ENCODE measurements around the gene SCGB3A1. TPM values are rescaled to one million over a fixed set of nuclear protein-coding genes. Genes with fewer than 3 reads are reported as not detected.

SCGB3A1 gene
- total and polyA plus RNA-seq, 10 donors: 1.7 to 12.1 (median 7.1) TPM; not detected in 1

DNA sequence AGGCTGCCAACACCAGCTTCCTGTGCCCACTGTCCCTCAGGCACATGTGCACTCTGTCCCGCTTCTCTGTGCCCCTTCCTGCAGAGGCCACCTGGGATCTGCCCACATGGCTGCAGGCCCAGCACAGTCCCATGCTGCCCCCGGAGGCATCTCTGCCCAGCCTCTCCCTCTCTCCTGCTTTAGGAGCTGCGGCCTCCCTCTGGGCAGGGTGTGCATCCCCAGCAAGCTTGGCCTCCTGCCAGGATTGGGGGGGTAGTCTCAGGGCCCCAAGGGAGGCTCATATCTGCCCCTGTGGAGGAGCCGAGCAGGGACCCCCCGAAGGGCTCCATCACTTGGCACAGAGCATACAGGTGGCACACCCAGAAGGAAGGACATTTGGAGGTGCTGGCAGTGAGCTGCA lies 33.3 kb upstream of the SCGB3A1 start:
- no peak overlapping the region for H3K4me3 ChIP-seq
- peaks cover 0 to 38% (median 0%) of the 10 kb centered on the region in 6 donors for H3K36me3 ChIP-seq
- WGBS, 5 donors: 46 to 80% (median 64%) methylated on average over 5 of the region's 5 CpGs
- intact Hi-C loops (cut with DNase I; ENCODE audit: low total_unique reads): no loop called here
- H3K4me1 ChIP-seq: peaks cover 0 to 48% (median 19%) of the 10 kb centered on the region in 6 donors
- TF ChIP-seq POLR2AphosphoS5 (IDR thresholded peaks at IDR 0.05) (no peak), POLR2A (IDR thresholded peaks at IDR 0.05) (no peak)
- TF ChIP-seq, protein P1, sequence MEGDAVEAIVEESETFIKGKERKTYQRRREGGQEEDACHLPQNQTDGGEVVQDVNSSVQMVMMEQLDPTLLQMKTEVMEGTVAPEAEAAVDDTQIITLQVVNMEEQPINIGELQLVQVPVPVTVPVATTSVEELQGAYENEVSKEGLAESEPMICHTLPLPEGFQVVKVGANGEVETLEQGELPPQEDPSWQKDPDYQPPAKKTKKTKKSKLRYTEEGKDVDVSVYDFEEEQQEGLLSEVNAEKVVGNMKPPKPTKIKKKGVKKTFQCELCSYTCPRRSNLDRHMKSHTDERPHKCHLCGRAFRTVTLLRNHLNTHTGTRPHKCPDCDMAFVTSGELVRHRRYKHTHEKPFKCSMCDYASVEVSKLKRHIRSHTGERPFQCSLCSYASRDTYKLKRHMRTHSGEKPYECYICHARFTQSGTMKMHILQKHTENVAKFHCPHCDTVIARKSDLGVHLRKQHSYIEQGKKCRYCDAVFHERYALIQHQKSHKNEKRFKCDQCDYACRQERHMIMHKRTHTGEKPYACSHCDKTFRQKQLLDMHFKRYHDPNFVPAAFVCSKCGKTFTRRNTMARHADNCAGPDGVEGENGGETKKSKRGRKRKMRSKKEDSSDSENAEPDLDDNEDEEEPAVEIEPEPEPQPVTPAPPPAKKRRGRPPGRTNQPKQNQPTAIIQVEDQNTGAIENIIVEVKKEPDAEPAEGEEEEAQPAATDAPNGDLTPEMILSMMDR (IDR thresholded peaks at IDR 0.05 in 8 of 11, conservative IDR thresholded peaks at IDR 0.05 in 3 of 11): no peak
- DNase-seq: no peak
- peaks cover 0 to 16% (median 0%) of the 10 kb centered on the region in 7 donors for H3K27me3 ChIP-seq (replicated peaks in 1 of 7)
- H3K9me3 ChIP-seq: no peaks in the 10 kb centered on the region
- H3K27ac ChIP-seq: peak overlapping the region in 2 of 8 donors; percentile 52 to 59

- DNase-seq: no peak
- Histone ChIP-seq H3K4me1 (peaks cover 0 to 49% (median 19%) of the 10 kb centered on the region in 6 donors), H3K27me3 (replicated peaks in 1 of 7) (peaks cover 0 to 24% (median 0%) of the 10 kb centered on the region in 7 donors), H3K4me3 (no peak overlapping the region), H3K9me3 (no peaks in the 10 kb centered on the region), H3K27ac (peak overlapping the region in 5 of 8 donors; percentile 52 to 65 (median 57)), H3K36me3 (peaks cover 0 to 37% (median 0%) of the 10 kb centered on the region in 6 donors)
- peak in 2 of 3 donors; percentile 48 to 66 for TF ChIP-seq POLR2AphosphoS5 (IDR thresholded peaks at IDR 0.05)
- TF ChIP-seq, protein P1 (IDR thresholded peaks at IDR 0.05 in 8 of 11, conservative IDR thresholded peaks at IDR 0.05 in 3 of 11): no peak
- WGBS, 5 donors: 55 to 81% (median 76%) methylated on average over 15 of the region's 15 CpGs
- intact Hi-C loops (cut with DNase I; ENCODE audit: low total_unique reads): no loop called here
These were observed 32.5 kb upstream of the SCGB3A1 start for GRCh38 chr5:180623844-180624243.

DNA sequence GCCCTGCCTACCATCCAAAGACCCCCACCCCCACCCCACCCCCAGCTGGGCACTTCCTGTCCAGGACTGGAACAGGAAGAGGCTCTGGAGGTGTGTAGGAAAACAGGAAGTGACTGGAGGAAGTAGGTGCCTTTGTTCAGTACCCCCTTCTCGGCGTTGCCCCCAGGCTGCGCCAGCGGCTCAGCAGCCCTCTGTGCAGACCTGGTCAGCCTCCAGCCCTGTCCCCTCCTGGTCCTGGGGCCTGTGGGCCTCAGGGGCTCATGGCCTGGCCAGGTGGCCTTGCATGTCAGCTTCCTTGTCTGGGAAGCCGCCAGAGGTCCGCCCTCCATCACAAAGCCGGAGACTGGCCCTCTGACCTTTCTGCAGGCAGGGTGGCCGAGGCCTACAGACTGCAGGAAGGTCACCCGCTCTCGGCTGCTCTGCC lies 32.1 kb upstream of the SCGB3A1 start:
- Histone ChIP-seq H3K9me3 (no peaks in the 10 kb centered on the region), H3K27me3 (replicated peaks in 1 of 7) (peaks cover 0 to 28% (median 0%) of the 10 kb centered on the region in 7 donors), H3K4me3 (no peak overlapping the region), H3K27ac (peak overlapping the region in 5 of 8 donors; percentile 52 to 65 (median 57)), H3K4me1 (peaks cover 0 to 49% (median 21%) of the 10 kb centered on the region in 6 donors), H3K36me3 (peaks cover 0 to 37% (median 2%) of the 10 kb centered on the region in 6 donors)
- intact Hi-C loops (cut with DNase I; ENCODE audit: low total_unique reads): no loop called here
- DNase-seq: no peak
- WGBS, 5 donors: 43 to 75% (median 65%) methylated on average over 8 to 10 of the region's 10 CpGs
- peak; percentile 11 to 71 (median 71) for TF ChIP-seq POLR2AphosphoS5 (IDR thresholded peaks at IDR 0.05)
- TF ChIP-seq, protein P1 (IDR thresholded peaks at IDR 0.05 in 8 of 11, conservative IDR thresholded peaks at IDR 0.05 in 3 of 11): no peak
- TF ChIP-seq POLR2A (IDR thresholded peaks at IDR 0.05): no peak

DNA sequence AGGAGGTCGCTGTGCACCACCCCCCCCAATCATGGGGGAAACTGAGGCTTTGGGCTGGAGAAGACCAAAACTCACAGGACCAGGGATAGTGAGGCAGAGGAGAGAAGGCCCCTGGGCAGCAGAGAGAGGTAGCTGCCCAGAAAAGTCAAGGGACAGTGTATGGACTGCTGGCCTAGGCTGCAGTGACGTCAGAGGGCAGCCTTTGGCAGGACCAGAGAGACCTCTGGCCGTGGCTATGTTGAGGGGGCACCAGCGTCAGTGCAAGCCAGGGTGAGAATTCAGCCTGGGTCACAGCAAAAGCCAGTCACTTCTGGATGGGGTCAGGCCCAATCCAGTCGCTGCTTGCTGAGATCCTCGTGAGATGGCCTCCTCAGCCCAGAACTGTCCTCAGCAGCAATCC lies 31.6 kb upstream of the SCGB3A1 start:
- H3K4me3 ChIP-seq: no peak overlapping the region
- WGBS, 5 donors: 70 to 82% (median 80%) methylated on average over 2 to 6 of the region's 6 CpGs
- intact Hi-C loops (cut with DNase I; ENCODE audit: low total_unique reads): no loop called here
- no peaks in the 10 kb centered on the region for H3K9me3 ChIP-seq
- H3K4me1 ChIP-seq: peaks cover 0 to 44% (median 19%) of the 10 kb centered on the region in 6 donors
- no peak for DNase-seq
- peak overlapping the region in 5 of 8 donors; percentile 52 to 65 (median 57) for H3K27ac ChIP-seq
- TF ChIP-seq POLR2AphosphoS5 (IDR thresholded peaks at IDR 0.05) (no peak), POLR2A (IDR thresholded peaks at IDR 0.05) (no peak)
- TF ChIP-seq, protein P1 (IDR thresholded peaks at IDR 0.05 in 8 of 11, conservative IDR thresholded peaks at IDR 0.05 in 3 of 11): no peak
- H3K27me3 ChIP-seq (replicated peaks in 1 of 7): peaks cover 0 to 30% (median 0%) of the 10 kb centered on the region in 7 donors
- peaks cover 0 to 34% (median 2%) of the 10 kb centered on the region in 6 donors for H3K36me3 ChIP-seq
